22Rv1 (cell line): ENCODE data around the gene KIAA0232.
"Not testable (repeated sequence)": the region's sequence is repeated elsewhere in the genome, so short reads cannot be mapped to it uniquely, and the experiment has no call there.

Source experiments
- H3K27ac ChIP-seq: fragments of 450-650 bp; 2 replicates; pipeline ENCODE4 v1.5.1; 2017
- CTCF ChIP-seq: fragments of 450-650 bp; IDR thresholded peaks from 2 replicates; pipeline ENCODE4 v1.5.1; 2017; ENCODE audit warnings: mild to moderate bottlenecking
- ZFX ChIP-seq: fragments of 450-650 bp; IDR thresholded peaks from 2 replicates; pipeline ENCODE4 v1.6.1; 2017; ENCODE audit warnings: antibody characterized with exemption, borderline replicate concordance

Gene KIAA0232

GRCh38 chr4:6751611-6752485, 30.7 kb upstream of the KIAA0232 start:
- TF ChIP-seq ZFX (no peak), CTCF (no peak)
- H3K27ac ChIP-seq, result peak overlapping the region; percentile 84

- TF ChIP-seq CTCF, result no peak
- no peak for TF ChIP-seq ZFX
- H3K27ac ChIP-seq, result peak overlapping the region; percentile 84
Measured at GRCh38 chr4:6752486-6752829, 30.1 kb upstream of the KIAA0232 start.

GRCh38 chr4:6753103-6753560, 29.4 kb upstream of the KIAA0232 start:
- TF ChIP-seq ZFX (no peak), CTCF (no peak)
- H3K27ac ChIP-seq, result no peak overlapping the region

- H3K27ac ChIP-seq, result no peak overlapping the region
- no peak for TF ChIP-seq ZFX
- no peak for TF ChIP-seq CTCF
Measured at GRCh38 chr4:6753891-6754290, 28.6 kb upstream of the KIAA0232 start.

- TF ChIP-seq CTCF, result no peak
- TF ChIP-seq ZFX, result no peak
- no peak overlapping the region for H3K27ac ChIP-seq
Measured at GRCh38 chr4:6754481-6755087, 27.9 kb upstream of the KIAA0232 start.

GRCh38 chr4:6755088-6755753, 27.3 kb upstream of the KIAA0232 start:
- TF ChIP-seq CTCF, result no peak
- no peak for TF ChIP-seq ZFX
- no peak overlapping the region for H3K27ac ChIP-seq

- H3K27ac ChIP-seq, result not testable (repeated sequence)
Measured at GRCh38 chr4:6756345-6756744, 26.2 kb upstream of the KIAA0232 start.
